Panc1 (cell line): ENCODE data around the gene OR51V1.

ENCODE experiments used
- CTCF ChIP-seq: fragments of 450-650 bp; IDR thresholded peaks from 2 replicates; pipeline ENCODE4 v1.5.1; 2017; ENCODE audit warnings: mild to moderate bottlenecking
- TCF7L2 ChIP-seq: IDR thresholded peaks from 2 replicates; pipeline ENCODE4 v1.6.1; 2011; ENCODE audit warnings: mild to moderate bottlenecking, low read depth, low read length, inconsistent platforms
- TF ChIP-seq, protein P1 (sequence below), 2 experiments: IDR thresholded peaks; 2 replicates each; pipeline ENCODE4 v1.6.1; 2011 to 2012; ENCODE audit warnings: low read depth in 2 of 2, control low read depth in 1 of 2, low read length in 1 of 2, mild to moderate bottlenecking in 1 of 2, moderate library complexity in 1 of 2; ENCODE audit not compliant: insufficient read depth in 1 of 2

- TF ChIP-seq, protein P1, sequence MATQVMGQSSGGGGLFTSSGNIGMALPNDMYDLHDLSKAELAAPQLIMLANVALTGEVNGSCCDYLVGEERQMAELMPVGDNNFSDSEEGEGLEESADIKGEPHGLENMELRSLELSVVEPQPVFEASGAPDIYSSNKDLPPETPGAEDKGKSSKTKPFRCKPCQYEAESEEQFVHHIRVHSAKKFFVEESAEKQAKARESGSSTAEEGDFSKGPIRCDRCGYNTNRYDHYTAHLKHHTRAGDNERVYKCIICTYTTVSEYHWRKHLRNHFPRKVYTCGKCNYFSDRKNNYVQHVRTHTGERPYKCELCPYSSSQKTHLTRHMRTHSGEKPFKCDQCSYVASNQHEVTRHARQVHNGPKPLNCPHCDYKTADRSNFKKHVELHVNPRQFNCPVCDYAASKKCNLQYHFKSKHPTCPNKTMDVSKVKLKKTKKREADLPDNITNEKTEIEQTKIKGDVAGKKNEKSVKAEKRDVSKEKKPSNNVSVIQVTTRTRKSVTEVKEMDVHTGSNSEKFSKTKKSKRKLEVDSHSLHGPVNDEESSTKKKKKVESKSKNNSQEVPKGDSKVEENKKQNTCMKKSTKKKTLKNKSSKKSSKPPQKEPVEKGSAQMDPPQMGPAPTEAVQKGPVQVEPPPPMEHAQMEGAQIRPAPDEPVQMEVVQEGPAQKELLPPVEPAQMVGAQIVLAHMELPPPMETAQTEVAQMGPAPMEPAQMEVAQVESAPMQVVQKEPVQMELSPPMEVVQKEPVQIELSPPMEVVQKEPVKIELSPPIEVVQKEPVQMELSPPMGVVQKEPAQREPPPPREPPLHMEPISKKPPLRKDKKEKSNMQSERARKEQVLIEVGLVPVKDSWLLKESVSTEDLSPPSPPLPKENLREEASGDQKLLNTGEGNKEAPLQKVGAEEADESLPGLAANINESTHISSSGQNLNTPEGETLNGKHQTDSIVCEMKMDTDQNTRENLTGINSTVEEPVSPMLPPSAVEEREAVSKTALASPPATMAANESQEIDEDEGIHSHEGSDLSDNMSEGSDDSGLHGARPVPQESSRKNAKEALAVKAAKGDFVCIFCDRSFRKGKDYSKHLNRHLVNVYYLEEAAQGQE (IDR thresholded peaks at IDR 0.05; ENCODE audit: insufficient read depth in 1 of 2, low read depth in 2 of 2, low read length in 1 of 2) = no peak
- TF ChIP-seq TCF7L2 (no peak), CTCF (no peak)
These were observed 4.4 kb downstream of the OR51V1 start for GRCh38 chr11:5196067-5196466.
